ENCODE results near the gene SNTA1. TPM values are rescaled to one million over a fixed set of nuclear protein-coding genes. Genes with fewer than 3 reads are reported as not detected.

Gene SNTA1
- total RNA-seq, 4 donors from 2014 or later, result 12.3 to 27.6 (median 20.6) TPM

DNA sequence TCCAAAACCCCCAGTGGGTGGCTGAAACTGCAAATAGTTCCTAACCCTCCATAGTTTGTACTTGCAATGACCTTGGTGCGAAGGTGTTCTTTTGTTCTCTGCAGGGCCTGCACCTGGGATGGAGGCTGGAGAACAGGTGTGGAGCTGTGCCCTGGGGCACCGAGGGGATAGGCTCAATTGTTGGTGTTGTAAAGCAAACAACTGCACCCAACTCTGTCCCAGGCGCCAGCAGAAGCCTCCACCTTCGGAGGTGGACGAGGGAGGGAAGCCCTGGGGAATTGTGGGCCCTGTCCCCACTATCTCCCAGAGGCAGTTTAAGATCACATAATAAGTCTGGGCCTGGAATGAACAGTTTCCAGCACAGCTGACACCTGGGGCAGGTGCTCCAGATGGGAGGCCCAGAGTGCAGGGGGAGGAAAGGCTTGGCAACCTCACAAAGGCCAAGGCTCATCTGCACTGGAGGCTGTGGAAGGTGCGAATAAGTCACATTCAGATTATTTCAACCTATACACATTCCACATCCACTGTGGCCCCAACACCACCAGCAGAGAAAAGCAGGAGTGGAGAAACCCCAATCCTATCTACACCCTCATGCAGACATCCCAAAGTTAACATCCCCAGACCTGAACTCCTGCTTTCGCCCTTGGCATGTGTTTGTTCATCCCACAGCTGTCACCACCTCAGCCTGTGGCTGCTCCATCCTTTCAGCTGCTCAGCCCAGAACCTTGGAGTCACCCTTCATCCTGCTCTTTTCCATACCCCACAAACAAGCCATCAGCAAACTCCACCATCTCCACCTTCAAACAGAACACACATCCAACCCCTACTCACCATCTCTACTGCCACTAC lies 34.0 kb upstream of the SNTA1 start:
- no peak for DNase-seq
- H3K36me3 ChIP-seq, result no peaks in the 10 kb centered on the region
- no peaks in the 10 kb centered on the region for H3K4me1 ChIP-seq
- H3K27me3 ChIP-seq, result no peaks in the 10 kb centered on the region
- H3K27ac ChIP-seq, result no peak overlapping the region
- intact Hi-C loops (cut with DNase I; ENCODE audit: low total_unique reads), result no loop called here
- TF ChIP-seq POLR2A (IDR thresholded peaks at IDR 0.05), result no peak
- TF ChIP-seq, protein P1, sequence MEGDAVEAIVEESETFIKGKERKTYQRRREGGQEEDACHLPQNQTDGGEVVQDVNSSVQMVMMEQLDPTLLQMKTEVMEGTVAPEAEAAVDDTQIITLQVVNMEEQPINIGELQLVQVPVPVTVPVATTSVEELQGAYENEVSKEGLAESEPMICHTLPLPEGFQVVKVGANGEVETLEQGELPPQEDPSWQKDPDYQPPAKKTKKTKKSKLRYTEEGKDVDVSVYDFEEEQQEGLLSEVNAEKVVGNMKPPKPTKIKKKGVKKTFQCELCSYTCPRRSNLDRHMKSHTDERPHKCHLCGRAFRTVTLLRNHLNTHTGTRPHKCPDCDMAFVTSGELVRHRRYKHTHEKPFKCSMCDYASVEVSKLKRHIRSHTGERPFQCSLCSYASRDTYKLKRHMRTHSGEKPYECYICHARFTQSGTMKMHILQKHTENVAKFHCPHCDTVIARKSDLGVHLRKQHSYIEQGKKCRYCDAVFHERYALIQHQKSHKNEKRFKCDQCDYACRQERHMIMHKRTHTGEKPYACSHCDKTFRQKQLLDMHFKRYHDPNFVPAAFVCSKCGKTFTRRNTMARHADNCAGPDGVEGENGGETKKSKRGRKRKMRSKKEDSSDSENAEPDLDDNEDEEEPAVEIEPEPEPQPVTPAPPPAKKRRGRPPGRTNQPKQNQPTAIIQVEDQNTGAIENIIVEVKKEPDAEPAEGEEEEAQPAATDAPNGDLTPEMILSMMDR (IDR thresholded peaks at IDR 0.05), result no peak
- H3K9me3 ChIP-seq, result no peaks in the 10 kb centered on the region
- H3K4me3 ChIP-seq, result no peak overlapping the region

DNA sequence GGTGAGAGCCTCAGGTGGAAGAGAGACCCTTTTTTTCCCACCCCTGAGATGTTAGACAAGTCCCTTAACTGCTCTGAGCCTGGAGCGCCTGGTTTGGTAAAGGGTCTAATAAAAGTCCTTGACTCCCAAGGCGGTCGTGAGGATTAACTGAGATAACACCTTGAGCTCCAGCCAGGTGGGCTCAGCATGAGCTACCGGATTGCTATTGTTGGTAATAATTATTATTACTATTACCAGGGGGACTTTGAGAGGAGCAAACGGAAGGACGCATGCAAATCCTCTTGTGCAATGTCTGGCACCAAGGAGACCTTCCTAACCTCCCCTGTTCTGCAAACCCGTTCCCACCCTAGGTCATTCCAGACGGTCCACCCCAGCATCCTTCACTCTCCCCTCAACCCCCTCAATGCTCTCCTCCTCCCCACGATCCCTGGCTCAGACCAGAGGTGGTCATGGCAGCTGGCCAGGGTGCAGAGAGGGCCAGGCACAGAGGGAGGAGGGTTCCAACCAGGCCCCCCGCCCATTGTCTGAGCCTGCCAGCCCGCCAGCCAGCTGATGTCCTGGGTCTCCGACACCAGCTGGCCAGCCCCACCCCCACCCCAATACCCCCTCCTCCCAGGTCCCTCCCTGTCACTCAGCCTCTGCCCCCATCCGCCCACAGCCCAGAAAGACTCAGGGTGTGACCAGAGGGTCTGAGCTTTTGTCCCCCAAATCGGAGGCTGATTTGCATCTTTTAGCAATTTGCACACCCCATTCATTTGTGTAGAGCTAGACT lies 32.0 kb upstream of the SNTA1 start:
- TF ChIP-seq, protein P1 (IDR thresholded peaks at IDR 0.05), result no peak
- DNase-seq, result no peak
- intact Hi-C loops (cut with DNase I; ENCODE audit: low total_unique reads), result no loop called here
- H3K4me3 ChIP-seq, result no peak overlapping the region
- no peak overlapping the region for H3K27ac ChIP-seq
- H3K27me3 ChIP-seq, result no peaks in the 10 kb centered on the region
- no peaks in the 10 kb centered on the region for H3K36me3 ChIP-seq
- H3K4me1 ChIP-seq, result no peaks in the 10 kb centered on the region
- H3K9me3 ChIP-seq, result no peaks in the 10 kb centered on the region

DNA sequence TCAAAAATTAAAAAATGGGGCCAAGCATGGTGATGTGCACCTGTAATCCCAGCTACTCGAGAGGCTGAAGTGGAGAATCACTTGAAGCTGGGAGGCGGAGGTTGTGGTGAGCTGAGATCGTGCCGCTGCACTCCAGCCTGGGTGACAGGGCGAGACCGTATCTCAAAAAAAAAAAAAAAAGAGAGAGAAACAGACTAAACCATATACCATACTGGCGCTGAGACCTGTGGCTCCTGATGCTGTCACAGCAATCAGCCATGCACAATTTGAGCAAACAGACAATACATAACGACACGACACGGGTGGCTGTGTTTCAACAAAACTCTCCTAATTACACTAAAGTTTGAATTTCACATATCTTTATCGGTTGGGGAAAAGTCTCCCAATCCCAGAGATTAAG lies 31.4 kb upstream of the SNTA1 start:
- intact Hi-C loops (cut with DNase I; ENCODE audit: low total_unique reads), result no loop called here
- no peak overlapping the region for H3K4me3 ChIP-seq
- no peaks in the 10 kb centered on the region for H3K27me3 ChIP-seq
- no peaks in the 10 kb centered on the region for H3K36me3 ChIP-seq
- no peak for DNase-seq
- no peaks in the 10 kb centered on the region for H3K9me3 ChIP-seq
- no peak for TF ChIP-seq POLR2A (IDR thresholded peaks at IDR 0.05)
- TF ChIP-seq, protein P1 (IDR thresholded peaks at IDR 0.05), result no peak
- no peak overlapping the region for H3K27ac ChIP-seq
- no peaks in the 10 kb centered on the region for H3K4me1 ChIP-seq

DNA sequence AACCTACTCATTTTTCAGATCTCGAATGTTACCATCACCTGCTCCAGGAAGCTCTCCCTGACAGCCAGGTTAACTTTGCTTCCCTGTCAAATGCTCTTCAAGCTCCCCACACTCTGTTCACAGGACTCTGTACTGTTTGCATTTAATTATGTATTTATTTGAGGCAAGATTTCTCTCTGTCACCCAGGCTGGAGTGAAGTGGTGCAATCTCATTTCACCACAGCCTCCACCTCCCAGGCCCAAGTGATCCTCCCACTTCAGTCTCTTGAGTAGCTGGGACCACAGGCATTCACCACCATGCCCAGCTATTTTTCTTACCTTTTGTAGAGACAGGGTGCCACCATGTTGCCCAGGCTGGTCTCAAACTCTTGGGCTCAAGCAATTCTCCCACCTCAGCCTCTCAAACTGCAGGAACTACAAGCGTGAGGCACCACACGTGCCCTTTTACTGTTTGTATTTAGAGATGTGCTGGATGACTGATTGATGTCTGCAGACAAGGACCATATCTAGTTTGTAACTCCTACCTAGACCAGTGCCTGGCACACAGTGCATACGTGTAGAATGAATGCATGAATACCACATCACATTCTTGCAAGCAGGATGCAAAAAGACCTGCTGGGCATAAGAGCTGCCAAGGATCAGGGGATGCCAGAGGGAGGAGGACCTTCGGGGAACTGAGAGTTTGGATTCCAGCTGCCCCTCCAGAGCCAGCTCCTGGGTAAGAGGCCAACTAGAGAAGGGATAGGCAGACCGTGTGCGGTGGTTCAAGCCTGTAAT lies 30.7 kb upstream of the SNTA1 start:
- Histone ChIP-seq H3K4me1 (no peaks in the 10 kb centered on the region), H3K27me3 (no peaks in the 10 kb centered on the region), H3K36me3 (no peaks in the 10 kb centered on the region), H3K27ac (no peak overlapping the region), H3K4me3 (no peak overlapping the region), H3K9me3 (no peaks in the 10 kb centered on the region)
- intact Hi-C loops (cut with DNase I; ENCODE audit: low total_unique reads), result no loop called here
- DNase-seq, result no peak
- TF ChIP-seq POLR2A (IDR thresholded peaks at IDR 0.05), result no peak
- TF ChIP-seq, protein P1 (IDR thresholded peaks at IDR 0.05), result no peak
